GM10248 (cell line): ENCODE measurements around the gene HES4.
A peak's percentile ranks its signal among the peaks of the same experiment; 100 is the strongest.

Experiments
- CTCF ChIA-PET: fragments of 300-600 bp; sonication (Branson Sonifier 250); formaldehyde crosslinking; extraction: SDS; loops from one replicate; lab custom pipeline; 2021; ENCODE audit warnings: antibody characterized with exemption; lab: Yijun Ruan, JAX
- POLR2A ChIA-PET: fragments of 350-650 bp; sonication (Branson Sonifier 250); formaldehyde crosslinking; extraction: SDS; loops from one replicate; lab custom pipeline; 2020; ENCODE audit warnings: antibody characterized with exemption; lab: Yijun Ruan, JAX
- DNase-seq: peaks from one replicate; pipeline ENCODE4 v3.0.0; 2012; ENCODE audit errors: extremely low spot score
- CTCF ChIP-seq: IDR thresholded peaks from 2 replicates; pipeline ENCODE4 v1.5.1; 2012; ENCODE audit warnings: mild to moderate bottlenecking, low read depth; ENCODE audit errors: extremely low read depth, missing control alignments, control extremely low read depth

Gene HES4

GRCh38 chr1:1000357-1001056 lies 610 bp upstream of the HES4 start:
- CTCF ChIA-PET: interaction anchor here (0.7 to 5.6 kb wide), 8 partner anchors 8 to 131 kb away, joined by 3 to 54 read pairs (median 12); partner anchors contain the start of genes ISG15 and PLEKHN1
- POLR2A ChIA-PET: no interaction called here
- DNase-seq: peak; percentile 81
- no peak for TF ChIP-seq CTCF

- no peak for TF ChIP-seq CTCF
- no peak for DNase-seq
- ChIA-PET CTCF (interaction anchor here (0.7 to 2.1 kb wide), 3 partner anchors 15 to 19 kb away, joined by 4 to 7 read pairs (median 4); partner anchors contain the start of genes ISG15 and PERM1), POLR2A (no interaction called here)
Observed at GRCh38 chr1:998995-999724, 737 bp downstream of the HES4 start.

- no peak for DNase-seq
- POLR2A ChIA-PET: no interaction called here
- TF ChIP-seq CTCF: no peak
- CTCF ChIA-PET: interaction anchor here (2.1 kb wide), 1 partner anchor 15 kb away, joined by 7 read pairs; the partner anchor contains the start of gene ISG15
Observed at GRCh38 chr1:998745-998994, 1.2 kb downstream of the HES4 start.

DNA sequence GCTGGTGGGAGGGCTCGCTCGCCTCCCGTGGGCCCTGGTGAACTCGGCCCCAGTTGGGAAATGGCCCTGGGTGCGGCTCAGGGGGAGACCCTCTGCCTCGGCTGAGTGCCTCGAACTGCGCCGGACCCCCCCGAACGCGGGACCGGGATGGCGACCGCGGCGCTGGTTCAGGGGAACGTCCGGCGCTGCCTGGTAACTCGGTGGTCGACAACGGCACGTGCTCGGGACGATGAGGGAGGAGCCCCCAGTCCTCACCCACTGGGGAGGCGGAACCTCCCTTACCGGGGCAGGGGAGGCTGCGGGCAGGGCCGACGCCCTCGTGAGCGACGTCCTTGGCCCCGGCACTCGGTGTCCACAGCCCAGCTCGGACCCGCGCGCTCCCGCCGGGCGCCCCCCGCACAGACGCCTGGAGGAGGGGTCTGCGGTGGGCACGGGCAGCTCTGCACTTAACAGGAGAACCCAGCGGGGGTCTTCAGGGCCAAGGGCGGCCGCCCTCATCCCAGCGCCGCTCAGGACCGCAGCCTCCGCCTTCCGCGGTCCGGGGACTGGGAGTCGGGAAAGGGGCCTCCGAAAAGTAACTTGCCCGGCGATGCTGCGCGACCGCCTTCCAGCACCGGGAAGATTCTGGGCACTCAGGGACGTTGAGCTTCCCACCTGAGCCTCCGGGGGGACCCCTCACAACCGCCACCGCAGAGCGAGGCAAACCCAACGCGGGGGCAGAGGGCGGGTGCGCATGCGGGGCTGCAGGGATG lies 1.7 kb downstream of the HES4 start:
- no peak for TF ChIP-seq CTCF
- DNase-seq: no peak
- POLR2A ChIA-PET: no interaction called here
- CTCF ChIA-PET: interaction anchor here (0.6 to 2.1 kb wide), 8 partner anchors 14 to 61 kb away, joined by 3 to 7 read pairs (median 5); partner anchors contain the start of genes ISG15 and PERM1

DNA sequence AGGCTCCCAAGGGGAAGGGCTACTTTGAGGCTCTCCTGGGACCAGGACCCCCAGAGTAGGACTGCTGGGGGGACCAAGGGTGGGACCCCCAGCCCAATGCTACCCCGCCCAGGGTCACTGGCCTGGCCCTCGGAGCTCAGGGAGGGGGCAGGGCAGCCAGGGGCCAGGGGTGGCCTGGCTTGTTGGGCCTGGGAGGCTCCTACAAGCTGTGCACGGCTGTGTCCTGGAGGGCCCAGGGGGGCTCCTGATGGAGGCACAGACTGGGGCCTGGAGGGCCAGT lies 2.2 kb downstream of the HES4 start:
- no peak for TF ChIP-seq CTCF
- no peak for DNase-seq
- CTCF ChIA-PET: interaction anchor here (0.6 to 2.1 kb wide), 8 partner anchors 13 to 62 kb away, joined by 3 to 7 read pairs (median 5); partner anchors contain the start of genes ISG15 and PERM1
- POLR2A ChIA-PET: no interaction called here
